NCI-H82 treated with DMSO at 0.1 percent for 48 hours (cell line): ENCODE measurements around the gene RXRG.
"Not testable (repeated sequence)": the region's sequence is repeated elsewhere in the genome, so short reads cannot be mapped to it uniquely, and the experiment has no call there.

Experiments
- DNase-seq: peaks from one replicate; lab custom pipeline; 2025; ENCODE audit not compliant: unreplicated experiment; lab: John Stamatoyannopoulos, UW

Gene RXRG

GRCh38 chr1:165444897-165445370 lies at the start of gene RXRG:
Gene RXRG (minus strand): TSS chr1:165445126. CDS start chr1:165444893, 233 bp downstream.
- DNase-seq, result peak; percentile 95

- no peak for DNase-seq
Observed at GRCh38 chr1:165492845-165493373, 48.0 kb upstream of the RXRG start.

GRCh38 chr1:165490175-165490574 lies 45.2 kb upstream of the RXRG start:
- DNase-seq, result no peak

GRCh38 chr1:165487921-165488320 lies 43.0 kb upstream of the RXRG start:
- DNase-seq, result peak; percentile 32

- no peak for DNase-seq
Observed at GRCh38 chr1:165486663-165487062, 41.7 kb upstream of the RXRG start.

- no peak for DNase-seq
Observed at GRCh38 chr1:165485716-165486115, 40.8 kb upstream of the RXRG start.

- DNase-seq, result no peak
Observed at GRCh38 chr1:165484532-165484931, 39.6 kb upstream of the RXRG start.

- DNase-seq, result no peak
Observed at GRCh38 chr1:165483412-165483811, 38.5 kb upstream of the RXRG start.

GRCh38 chr1:165481820-165482532 lies 37.0 kb upstream of the RXRG start:
- DNase-seq, result no peak

GRCh38 chr1:165476776-165477175 lies 31.9 kb upstream of the RXRG start:
- DNase-seq, result peak; percentile 59

- DNase-seq, result no peak
Observed at GRCh38 chr1:165474196-165474595, 29.3 kb upstream of the RXRG start.

- DNase-seq, result no peak
Observed at GRCh38 chr1:165473081-165473480, 28.2 kb upstream of the RXRG start.

GRCh38 chr1:165468726-165469249 lies 23.9 kb upstream of the RXRG start:
- no peak for DNase-seq

GRCh38 chr1:165468253-165468652 lies 23.3 kb upstream of the RXRG start:
- peak; percentile 82 for DNase-seq

- DNase-seq, result no peak
Observed at GRCh38 chr1:165467706-165468105, 22.8 kb upstream of the RXRG start.

GRCh38 chr1:165463978-165464377 lies 19.1 kb upstream of the RXRG start:
- DNase-seq, result no peak

- not testable (repeated sequence) for DNase-seq
Observed at GRCh38 chr1:165459683-165460082, 14.8 kb upstream of the RXRG start.

GRCh38 chr1:165456861-165457260 lies 11.9 kb upstream of the RXRG start:
- DNase-seq, result peak; percentile 98

- no peak for DNase-seq
Observed at GRCh38 chr1:165456114-165456513, 11.2 kb upstream of the RXRG start.

GRCh38 chr1:165455111-165455510 lies 10.2 kb upstream of the RXRG start:
- no peak for DNase-seq

GRCh38 chr1:165454091-165454610 lies 9.2 kb upstream of the RXRG start:
- no peak for DNase-seq
